Hematopoietic multipotent progenitor cell treated with erythropoietin and hydrocortisone succinate and interleukin-3 and kit ligand, for 8 days (in vitro differentiated cells): ENCODE data around the gene RPGRIP1.
A peak's percentile ranks its signal among the peaks of the same experiment; 100 is the strongest.
"Not testable (repeated sequence)": the region's sequence is repeated elsewhere in the genome, so short reads cannot be mapped to it uniquely, and the experiment has no call there.

Source experiments
- DNase-seq: peaks from one replicate; pipeline ENCODE4 v3.0.0-alpha.2; 2015

Gene RPGRIP1

DNA sequence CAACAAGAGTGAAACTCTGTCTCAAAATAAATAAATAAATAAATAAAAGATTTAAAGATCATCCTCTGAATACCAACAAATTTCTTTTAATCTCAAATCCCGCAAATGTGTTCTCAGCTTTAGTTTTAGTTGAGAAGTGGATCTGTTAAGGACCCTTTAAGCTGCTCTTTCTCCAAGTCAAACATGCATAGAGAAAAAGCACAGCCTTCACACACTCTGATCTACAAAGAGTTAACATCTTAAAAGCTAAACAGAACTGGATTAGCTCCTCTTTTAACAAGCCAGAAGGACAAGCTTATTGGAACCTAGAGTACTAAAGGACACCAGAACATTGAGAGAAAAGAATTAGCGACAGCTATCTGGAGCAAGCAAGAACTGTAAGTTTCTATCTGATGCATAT is at the start of gene RPGRIP1:
RPGRIP1 (plus strand) TSS at position 301 of the 400 bp plus-strand sequence. CDS start 7,894 bp downstream, outside the sequence.
- no peak for DNase-seq

DNA sequence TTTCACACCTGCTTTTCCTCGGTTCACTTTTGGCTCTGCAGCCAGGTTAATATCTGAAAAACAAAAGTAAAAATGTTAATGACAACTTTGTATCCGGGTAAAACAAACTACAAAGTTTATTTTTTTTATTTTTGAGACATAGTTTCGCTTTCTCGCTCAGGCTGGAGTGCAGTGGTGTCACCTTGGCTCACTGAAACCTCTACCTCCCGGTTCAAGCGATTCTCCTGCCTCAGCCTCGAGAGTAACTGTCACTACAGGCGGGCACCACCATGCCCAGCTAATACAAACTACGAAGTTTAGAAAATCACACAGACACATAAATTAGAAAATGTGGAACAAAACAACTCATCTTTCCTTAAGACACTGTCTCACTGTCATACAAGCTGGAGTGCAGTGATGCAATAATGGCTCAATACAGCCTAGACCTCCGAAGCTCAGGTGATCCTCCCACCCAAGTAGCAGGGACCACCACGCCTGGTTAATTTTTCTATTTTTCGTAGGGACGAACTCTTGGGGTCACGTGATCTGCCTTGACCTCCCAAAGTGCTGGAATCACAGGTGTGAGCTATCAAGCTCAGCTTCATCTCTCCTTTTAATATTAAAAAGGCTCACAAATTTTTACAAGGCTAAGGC is 48.7 kb upstream of the RPGRIP1 start:
- DNase-seq: no peak

DNA sequence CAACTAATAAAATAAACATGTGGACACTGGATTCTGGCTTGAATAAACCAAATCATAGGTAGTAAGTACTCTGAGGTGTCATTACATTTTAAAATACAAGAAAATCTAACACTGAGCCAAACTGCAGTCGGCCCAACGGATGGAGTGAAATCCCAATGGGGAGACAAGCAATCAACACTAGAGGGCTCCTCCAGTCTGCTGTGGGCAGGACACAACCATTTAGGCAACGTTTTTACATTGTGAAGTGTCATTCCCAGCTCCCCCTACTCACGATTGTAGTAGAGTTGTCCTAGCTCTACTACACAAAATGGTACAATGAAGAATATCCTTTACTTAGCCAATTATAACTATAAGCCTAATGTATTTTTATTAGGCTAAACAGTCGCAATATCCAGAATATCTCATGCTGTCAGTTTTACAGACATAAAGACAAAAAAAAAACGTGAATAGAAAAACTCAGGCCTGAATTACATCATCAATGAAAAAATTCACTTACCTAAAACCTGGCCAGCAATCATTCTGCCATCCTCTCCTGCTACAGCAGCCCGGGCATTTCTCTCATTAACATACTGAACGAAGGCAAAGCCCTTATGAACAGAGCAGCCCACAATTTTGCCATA is 46.3 kb upstream of the RPGRIP1 start:
- DNase-seq: peak; percentile 28

DNA sequence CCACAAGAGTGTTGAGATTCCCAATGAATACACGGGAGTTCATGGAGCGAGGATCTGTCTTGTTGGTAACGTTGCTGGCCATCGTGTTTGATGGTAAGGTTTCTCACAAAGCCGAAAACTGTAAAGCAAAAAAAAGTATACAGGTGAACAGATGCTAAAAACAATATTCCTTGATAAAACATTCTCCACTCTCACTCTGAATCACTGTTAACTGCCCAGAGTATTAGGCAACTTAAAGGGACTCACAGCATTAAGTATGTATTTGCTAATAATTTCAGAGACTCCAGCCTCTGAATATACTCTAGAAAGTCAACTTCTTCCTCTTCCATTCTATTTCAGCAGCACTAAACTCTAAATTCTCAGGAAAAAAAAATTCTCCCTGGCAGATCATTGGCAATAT is 45.8 kb upstream of the RPGRIP1 start:
- no peak for DNase-seq

DNA sequence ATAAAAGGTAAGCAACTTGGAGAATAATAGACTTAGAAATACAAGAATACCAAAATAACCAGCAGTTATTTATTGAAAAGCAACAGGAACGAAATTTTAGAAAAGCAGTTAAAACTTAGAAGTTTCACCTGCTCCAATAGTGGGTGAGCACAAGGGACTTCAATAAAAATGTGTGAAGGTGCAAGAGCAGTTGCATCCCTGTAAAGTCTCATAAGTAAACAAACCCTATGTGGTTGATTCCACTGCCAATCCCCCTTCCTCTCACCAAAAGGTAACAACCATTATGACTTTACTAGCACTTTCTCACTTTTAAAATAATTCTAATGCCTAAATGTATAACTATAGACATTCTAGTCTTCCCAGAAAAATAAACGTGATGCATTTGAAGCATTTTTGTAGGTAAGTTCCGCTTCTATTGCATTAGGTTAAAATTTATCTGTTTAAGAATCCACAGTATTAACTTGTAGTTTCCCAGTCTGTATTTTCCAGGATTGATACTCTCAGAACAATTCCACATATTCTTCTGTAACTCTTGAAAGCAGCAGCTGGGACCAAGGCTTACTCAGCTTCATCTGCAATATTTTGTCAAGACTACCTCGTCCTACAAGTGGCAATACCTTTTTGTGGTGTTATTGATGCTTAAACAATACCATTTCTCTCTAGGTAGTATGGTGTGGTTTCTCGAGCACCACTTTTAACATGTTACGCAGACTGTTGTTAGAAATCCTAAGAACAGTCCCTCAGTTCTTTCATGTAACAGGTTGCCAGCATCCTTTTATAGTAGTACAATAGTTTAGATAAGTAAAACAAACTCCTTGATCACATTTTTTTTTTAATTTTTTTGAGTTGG is 42.7 kb upstream of the RPGRIP1 start:
- no peak for DNase-seq

DNA sequence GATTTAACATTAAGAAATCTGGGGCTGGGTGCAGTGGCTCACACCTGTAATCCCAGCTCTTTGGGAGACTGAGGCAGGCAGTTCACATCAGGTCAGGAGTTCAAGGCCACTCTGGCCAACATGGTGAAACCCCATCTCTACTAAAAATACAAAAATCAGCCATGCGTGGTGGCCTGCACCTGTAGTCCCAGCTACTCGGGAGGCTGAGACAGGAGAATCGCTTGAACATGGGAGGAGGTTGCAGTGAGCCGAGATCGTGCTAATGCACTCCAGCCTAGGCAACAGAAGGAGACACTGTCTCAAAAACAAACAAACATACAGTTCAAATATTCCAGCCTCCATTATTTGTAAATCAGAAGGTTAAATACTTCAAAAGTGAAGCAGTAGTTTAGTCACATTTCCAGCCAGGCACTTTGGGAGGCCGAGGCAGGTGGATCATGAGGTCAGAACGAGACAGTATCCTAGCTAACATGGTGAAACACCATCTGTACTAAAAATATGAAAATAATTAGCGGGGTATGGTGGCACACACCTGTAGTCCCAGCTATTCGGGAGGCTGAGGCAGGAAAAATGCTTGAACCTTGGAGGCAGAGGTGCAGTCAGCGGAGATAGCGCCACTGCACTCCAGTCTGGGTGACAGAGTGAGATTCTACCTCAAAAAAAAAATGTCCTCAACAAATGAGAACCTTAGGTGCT is 40.9 kb upstream of the RPGRIP1 start:
- DNase-seq: no peak

DNA sequence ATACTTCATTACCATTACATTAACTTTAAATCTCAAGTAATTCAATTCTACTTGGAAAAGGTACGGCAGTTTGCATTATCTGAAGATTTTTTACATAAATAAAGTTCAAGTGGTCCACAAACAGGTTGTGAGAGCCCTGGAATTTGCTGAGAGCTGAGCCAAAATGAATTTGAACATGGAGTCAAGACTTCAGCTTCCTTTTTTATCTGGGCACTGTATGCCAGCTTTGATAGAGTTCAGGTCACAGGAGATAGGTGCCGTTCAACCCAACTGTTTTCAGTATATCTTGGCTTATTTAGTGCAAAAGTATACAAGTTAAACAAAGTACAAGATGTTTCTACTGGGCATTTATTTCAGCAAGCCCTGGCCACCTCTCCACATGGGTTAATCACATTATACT is 39.5 kb upstream of the RPGRIP1 start:
- DNase-seq: no peak

DNA sequence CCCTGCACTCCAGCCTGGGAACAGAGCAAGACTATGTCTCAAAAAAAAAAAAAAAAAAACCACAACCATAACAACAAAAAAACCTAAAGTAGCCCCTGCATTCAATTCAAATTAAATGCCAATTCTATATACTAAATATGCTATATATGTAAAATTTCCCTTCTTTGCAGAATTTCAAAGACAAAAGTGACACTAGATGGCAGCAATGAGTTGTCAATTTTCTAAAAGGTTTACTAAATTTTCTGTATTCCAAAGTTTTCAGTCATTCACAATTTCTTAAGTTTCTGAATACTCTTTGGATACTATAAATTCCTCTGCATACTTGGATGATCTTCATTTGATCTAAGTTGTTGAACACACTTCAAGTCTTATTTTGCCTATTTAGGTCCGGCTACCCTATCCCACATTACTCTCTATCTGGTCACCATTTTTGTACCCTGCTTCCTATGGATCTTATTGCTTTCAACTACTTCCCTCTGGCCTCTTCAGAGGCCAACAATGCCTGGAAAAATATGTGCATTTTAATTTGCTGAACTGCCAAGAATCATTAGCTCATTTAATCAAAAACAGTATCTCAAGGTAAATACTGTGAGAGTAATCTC is 38.6 kb upstream of the RPGRIP1 start:
- DNase-seq: peak; percentile 50

DNA sequence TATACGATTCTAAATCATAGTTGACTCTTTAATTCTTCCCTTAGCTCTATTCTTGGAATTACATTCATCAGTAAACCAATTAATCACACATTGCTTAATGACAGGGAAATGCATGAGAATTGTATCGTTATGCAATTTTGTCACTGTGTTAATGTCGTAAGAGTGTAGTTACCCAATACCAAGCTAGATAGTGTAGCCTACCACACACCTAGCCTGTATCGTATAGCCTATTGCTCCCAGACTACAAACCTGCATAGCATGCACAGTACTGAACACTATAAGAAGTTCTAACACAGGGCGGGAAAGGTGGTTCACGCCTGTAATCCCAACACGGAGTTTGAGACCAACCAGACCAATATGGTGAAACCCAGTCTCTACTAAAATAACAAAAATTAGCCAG is 35.3 kb upstream of the RPGRIP1 start:
- no peak for DNase-seq

DNA sequence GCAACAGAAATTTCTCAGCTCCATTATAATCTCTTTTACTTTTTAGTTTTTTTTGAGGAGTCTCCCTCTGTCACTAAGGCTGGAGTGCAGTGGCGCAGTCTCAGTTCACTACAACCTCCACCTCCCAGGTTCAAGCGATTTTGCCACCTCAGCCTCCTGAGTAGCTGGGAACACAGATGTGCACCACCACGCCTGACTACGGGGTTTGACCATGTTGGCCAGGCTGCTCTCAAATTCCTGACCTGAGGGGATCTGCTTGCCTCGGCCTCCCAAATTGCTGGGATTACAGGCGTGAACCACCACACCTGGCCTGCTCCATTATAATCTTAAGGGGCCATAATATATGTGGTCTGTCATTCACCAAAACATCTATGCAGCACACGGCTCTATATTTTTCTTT is 34.1 kb upstream of the RPGRIP1 start:
- no peak for DNase-seq

DNA sequence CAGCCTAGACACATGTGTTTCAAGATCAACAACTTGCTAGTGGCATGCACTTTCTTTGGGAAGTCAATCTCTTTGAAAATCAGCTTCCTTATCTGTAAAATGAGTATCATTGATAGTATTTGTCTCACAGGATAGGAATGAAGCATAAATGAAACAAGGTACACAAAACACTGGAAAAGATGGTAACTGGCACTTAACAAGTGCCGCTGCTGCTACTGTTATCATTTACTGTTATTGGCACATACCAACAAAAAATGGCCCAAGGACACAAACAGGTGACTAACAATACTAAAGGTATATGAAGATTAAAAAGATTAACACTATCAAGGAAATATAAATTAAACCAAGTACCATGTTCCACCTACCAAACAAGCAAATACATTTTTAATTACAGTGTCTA is 31.5 kb upstream of the RPGRIP1 start:
- no peak for DNase-seq

DNA sequence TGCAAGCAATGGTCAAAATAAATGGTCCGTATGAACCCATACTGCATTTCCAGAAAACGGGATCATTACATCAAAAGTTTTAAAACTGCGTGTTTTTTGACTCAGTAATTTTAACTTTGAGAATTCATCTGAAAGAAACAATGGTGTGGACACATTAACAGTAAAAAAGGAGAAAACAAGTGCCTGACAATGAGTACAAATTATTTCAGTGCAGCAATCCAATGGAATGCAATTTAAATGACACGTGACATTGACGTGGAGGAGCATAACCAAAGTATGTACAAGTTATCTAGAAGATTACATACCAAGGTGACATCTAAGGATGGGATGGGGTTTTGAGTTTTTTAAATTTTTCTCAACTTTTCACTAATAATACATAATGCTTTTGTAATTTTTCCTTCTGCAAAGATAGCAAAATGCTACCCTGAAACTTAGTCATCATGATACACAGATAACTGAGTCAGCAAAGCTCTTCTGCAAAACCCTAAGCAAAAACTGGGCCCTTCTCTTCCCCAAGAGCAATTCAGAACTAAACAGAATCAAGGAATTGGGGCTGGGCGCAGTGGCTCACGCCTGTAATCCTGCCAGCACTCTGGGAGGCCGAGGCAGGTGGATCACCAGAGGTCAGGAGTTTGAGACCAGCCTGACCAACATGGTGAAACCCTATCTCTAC is 31.0 kb upstream of the RPGRIP1 start:
- DNase-seq: no peak

DNA sequence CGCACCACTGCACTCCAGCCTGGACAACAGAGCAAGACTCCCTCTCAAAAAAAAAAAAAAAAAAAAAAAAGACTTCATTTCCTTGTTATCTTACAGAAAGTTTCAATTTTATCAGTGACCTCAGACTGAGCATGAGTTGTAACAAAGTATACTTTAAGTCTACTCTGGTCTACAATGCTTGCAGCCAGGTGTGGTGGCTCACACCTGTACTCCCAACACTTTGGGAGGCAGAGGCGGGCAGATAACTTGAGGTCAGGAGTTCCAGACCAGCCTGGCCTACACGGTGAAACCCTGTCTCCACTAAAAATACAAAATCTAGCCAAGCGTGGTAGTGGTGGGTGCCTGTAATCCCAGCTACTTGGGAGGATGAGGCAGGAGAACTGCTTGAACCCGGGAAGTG is 28.7 kb upstream of the RPGRIP1 start:
- no peak for DNase-seq

DNA sequence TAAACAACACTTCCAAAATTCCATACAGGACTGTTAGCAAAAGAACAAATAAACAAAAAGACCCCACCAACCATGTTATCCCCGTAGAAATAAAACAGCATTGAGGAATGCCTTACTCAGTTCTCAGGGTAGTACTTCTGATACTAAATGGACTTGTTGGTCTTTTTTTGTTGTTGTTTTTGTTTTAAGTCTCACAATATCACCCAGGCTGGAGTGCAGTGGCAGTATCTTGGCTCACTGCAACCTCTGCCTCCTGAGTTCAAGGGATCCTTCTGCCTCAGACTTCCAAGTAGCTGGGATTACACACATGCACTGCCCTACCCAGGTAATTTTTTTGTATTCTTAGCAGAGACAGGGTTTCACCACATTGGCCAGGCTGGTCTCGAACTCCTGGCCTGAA is 27.7 kb upstream of the RPGRIP1 start:
- no peak for DNase-seq

DNA sequence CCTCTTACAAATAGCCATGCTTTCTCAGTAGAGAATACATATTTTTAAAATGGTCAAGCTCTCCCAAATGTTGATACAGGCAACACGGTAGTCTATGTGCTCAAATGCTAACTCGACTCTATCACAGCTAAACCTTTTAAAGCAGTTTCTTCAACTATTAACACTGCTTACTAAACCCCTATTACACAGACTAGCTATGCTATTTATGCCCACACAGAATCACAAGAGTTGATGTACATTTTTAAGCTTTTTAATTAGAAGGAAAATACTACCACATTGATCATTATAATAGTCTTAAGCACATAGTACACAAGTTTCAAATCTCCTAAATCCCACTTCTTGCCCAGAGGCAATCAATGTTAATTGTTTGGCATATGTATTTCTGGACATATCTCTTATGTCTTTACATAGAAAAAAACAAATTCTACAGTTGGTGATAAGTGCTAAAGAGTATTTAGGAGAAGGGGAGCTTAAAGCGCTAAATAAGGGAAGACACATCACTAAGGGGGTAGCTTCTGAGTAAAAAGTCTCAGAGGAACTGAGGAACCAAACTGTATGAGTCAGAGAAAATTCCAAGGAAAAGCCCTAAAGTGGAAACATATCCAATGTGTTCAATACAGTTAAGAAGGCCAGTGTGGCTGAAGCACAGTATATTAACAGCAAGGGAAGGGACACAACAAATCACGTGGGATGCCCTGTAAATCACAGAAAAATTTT is 24.3 kb upstream of the RPGRIP1 start:
- no peak for DNase-seq

DNA sequence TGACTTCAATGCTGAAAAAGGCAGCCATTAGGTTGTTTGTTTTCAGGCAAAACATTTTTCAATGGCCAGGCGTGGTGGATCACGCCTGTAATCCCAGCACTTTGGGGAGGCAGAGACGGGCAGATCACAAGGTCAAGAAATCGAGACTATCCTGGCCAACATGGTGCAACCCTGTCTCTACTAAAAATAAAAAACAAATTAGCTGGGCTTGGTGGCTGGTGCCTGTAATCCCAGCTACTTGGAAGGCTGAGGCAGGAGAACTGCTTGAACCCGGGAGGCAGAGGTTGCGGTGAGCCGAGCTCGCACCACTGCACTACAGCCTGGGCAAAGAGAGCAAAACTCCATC is 23.8 kb upstream of the RPGRIP1 start:
- not testable (repeated sequence) for DNase-seq

DNA sequence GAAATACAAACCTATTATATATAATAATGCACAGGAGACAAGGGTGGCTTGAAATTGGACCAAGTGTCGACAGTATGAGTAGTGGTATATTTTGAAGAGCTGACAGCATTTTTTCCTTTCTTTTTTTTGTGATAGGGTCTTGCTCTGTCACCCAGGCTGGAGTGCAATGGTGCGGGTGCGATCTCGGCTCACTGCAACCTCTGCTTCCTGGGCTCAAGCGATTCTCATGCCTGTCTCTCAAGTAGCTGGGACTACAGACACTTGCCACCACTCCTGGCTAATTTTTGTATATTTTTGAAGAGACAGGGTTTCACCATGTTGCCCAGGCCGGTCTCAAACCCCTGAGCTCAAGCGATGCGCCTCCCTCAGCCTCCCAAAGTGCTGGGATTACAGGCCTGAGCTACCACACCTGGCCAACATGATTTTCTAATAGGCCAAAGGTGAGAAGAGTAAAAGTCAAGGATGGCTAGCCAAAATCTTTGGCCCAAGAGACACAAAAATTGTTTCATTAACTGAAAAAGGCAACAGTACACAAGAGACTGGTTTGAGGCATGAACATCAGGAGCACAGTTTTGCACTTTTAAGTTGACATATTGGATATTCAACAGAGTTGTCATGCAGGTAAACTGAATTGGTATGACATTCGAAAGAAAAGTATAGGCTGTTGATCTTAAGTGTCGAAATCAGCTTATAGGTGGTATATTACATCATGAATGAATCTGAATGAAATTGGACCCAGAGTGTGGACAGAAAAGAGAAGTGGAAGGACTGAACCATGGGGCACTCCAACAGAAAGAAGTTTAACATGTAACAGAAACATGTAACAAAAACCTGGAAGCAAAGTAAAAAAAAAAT is 23.1 kb upstream of the RPGRIP1 start:
- DNase-seq: no peak

DNA sequence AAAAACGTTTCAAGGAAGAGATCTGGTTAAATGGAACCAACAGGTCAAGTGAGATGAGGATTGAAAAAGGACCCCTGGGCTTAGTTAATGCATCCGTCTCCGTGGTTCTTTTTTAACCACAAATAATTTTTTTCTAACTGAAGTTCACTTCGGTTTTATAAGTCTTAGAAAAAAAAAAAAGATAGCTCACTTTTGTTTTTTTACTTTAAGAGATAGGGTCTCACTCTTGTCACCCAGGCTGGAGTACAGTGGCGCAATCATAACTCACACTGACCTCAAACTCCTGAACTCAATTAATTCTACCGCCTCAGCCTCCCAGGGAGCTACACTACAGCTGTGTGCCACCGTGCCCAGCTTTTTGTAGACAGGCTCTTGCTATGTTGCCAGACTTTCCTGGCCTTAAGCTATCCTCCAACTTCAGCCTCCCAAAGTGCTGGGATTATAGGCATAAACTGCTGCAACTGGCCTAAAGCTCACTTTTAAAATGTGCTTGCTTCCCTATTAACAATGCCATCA is 22.4 kb upstream of the RPGRIP1 start:
- DNase-seq: no peak

DNA sequence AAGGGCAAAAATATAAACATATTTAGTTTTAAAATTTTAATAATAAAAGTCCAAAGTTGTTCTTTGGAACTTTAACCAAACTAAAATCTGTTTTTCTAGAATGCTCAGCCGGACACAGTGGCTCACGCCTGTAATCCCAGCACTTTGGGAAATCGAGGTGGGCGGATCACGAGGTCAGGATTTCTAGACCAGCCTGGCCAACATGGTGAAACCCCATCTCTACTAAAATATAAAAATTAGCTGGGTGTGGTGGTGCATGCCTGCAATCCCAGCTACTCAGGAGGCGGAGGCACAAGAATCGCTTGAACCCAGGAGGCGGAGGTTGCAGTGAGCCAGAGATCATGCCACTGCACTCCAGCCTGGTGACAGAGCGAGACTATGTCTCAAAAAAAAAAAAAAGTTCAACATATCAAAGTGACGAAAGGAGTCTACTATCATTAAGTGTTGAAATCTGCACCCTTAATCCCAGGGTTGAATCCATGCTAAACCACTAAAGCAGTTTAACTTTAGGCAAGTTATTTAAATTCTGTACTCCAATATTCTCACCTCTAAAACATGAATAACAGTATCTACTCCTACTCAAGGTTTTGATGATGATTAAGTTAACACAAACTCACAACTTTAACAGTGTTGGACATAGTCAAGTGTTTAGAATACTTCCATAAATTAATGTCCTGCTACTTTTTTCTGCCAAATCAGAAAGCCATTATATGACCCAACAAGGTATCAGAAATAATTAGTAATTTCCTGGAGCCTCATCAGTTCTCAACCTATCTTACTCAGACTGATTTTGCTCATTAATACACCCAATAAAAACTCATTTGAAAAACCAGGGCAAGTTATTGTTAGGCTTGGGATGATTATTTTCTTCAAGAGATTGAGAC is 21.6 kb upstream of the RPGRIP1 start:
- DNase-seq: no peak
